ENCODE measurements around the gene KCNK7.

- no peak for TF ChIP-seq CTCF (IDR thresholded peaks at IDR 0.05 in 4 of 5, conservative IDR thresholded peaks at IDR 0.05 in 1 of 5)
- no peak for TF ChIP-seq POLR2A (IDR thresholded peaks at IDR 0.05)
Measured at GRCh38 chr11:65617990-65618751, 22.6 kb upstream of the KCNK7 start.
